ENCODE results near the gene ZMYND8. TPM values are rescaled to one million over a fixed set of nuclear protein-coding genes. Genes with fewer than 3 reads are reported as not detected.
A peak's percentile ranks its signal among the peaks of the same experiment; 100 is the strongest.

The ZMYND8 gene
- total and polyA plus RNA-seq, 2 of the 4 experiments (the other 2 are of a cell fraction): 24.0 to 28.2 TPM

GRCh38 chr20:47338131-47338628 is 18.3 kb downstream of the ZMYND8 start:
- no TSS peak for BruUV-seq (replicated peaks)
- Histone ChIP-seq H4K8ac (ENCODE audit: low read depth in 2 of 2, low read length in 2 of 2) (no peak overlapping the region), H4K91ac (ENCODE audit: insufficient read depth, low read depth, low read length) (no peak overlapping the region), H3K14ac (replicated peaks; ENCODE audit: low read depth, low read length) (no peak overlapping the region), H3K4me1 (ENCODE audit: control insufficient read depth, insufficient read depth, low read length) (peaks cover 13% of the 10 kb centered on the region; the same call in 1 of the 2 replicates), H3K9me3 (ENCODE audit: control insufficient read depth, insufficient read depth, low read length) (no peaks in the 10 kb centered on the region), H2AFZ (replicated peaks; ENCODE audit: low read length, poor library complexity) (no peak overlapping the region), H2BK120ac (ENCODE audit: low read depth, low read length) (no peak overlapping the region), H3K36me3 (ENCODE audit: control insufficient read depth, insufficient read depth, low read length) (peaks cover 11% of the 10 kb centered on the region), H3K4me3 (ENCODE audit: insufficient read depth, low read depth, low read length) (no peak overlapping the region), H3K4me2 (ENCODE audit: low read depth, low read length) (no peak overlapping the region), H3K9ac (ENCODE audit: low read depth, low read length) (no peak overlapping the region), H3K9me1 (ENCODE audit: insufficient read depth, low read length) (peaks cover 5% of the 10 kb centered on the region), H2BK5ac (ENCODE audit: low read depth, low read length, poor library complexity, severe bottlenecking) (no peak overlapping the region), H3K27me3 (ENCODE audit: control insufficient read depth, insufficient read depth, low read length) (no peaks in the 10 kb centered on the region), H2BK20ac (ENCODE audit: low read depth, low read length) (peak overlapping the region; percentile 30; the same call in 1 of the 2 replicates), H3K4ac (ENCODE audit: low read depth, low read length) (peak overlapping the region; percentile 23; the same call in 1 of the 2 replicates), H4K20me1 (ENCODE audit: insufficient read depth, low read length) (no peaks in the 10 kb centered on the region), H3K79me1 (ENCODE audit: low read depth in 1 of 2, low read length in 2 of 2) (peaks cover 33 to 77% of the 10 kb centered on the region in 2 experiments), H3K23ac (ENCODE audit: low read depth, low read length) (no peak overlapping the region), H3K56ac (ENCODE audit: extremely low read depth, insufficient read depth, low read length) (no peak overlapping the region), H3K27ac (ENCODE audit: insufficient read depth, low read length) (no peak overlapping the region), H3K18ac (ENCODE audit: low read depth, low read length) (no peak overlapping the region), H4K5ac (ENCODE audit: low read depth, low read length) (peak overlapping the region; percentile 30; the same call in 1 of the 2 replicates), H2AK5ac (ENCODE audit: low read depth, low read length) (peak overlapping the region; percentile 60; the same call in 1 of the 2 replicates), H2AK9ac (replicated peaks; ENCODE audit: low read depth, low read length, poor library complexity) (no peak overlapping the region), H2BK15ac (ENCODE audit: low read depth, low read length) (0 out of 3 replicates have a peak overlapping the region, but pooled peaks have one; percentile 23)
- ChIA-PET POLR2A (ENCODE audit: unreplicated experiment) (no interaction called here), CTCF (no interaction called here)
- dilution Hi-C loops (cut with HindIII; ENCODE audit: low sequenced_read_pairs, unreplicated experiment) (no loop called here), in situ Hi-C loops (cut with MboI; ENCODE audit: low sequenced_read_pairs) (no loop called here), intact Hi-C loops (cut with micrococcal nuclease) (no loop called here)
- WGBS, 2 experiments (ENCODE audit: extremely low coverage in 2 of 2, insufficient read length in 1 of 2): 97% methylated on average over 5 of the region's 11 CpGs; no CpG with 5 or more reads in 1 of the 2 experiments
- TF ChIP-seq POLR2A (IDR thresholded peaks at IDR 0.05; ENCODE audit: low read depth, low read length): no peak
- TF ChIP-seq, protein P1, sequence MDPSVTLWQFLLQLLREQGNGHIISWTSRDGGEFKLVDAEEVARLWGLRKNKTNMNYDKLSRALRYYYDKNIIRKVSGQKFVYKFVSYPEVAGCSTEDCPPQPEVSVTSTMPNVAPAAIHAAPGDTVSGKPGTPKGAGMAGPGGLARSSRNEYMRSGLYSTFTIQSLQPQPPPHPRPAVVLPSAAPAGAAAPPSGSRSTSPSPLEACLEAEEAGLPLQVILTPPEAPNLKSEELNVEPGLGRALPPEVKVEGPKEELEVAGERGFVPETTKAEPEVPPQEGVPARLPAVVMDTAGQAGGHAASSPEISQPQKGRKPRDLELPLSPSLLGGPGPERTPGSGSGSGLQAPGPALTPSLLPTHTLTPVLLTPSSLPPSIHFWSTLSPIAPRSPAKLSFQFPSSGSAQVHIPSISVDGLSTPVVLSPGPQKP (IDR thresholded peaks at IDR 0.05; ENCODE audit: borderline replicate concordance, low read depth, low read length): no peak
- no peak for TF ChIP-seq RCOR1 (IDR thresholded peaks at IDR 0.05; ENCODE audit: insufficient replicate concordance, low read length)
- no peak for TF ChIP-seq SMC3 (IDR thresholded peaks at IDR 0.05; ENCODE audit: low read depth, low read length)
- no peak for TF ChIP-seq FOS (IDR thresholded peaks at IDR 0.05; ENCODE audit: low read depth, low read length)
- TF ChIP-seq BHLHE40 (IDR thresholded peaks at IDR 0.05; ENCODE audit: low read depth, low read length): no peak
- no peak for TF ChIP-seq RFX5 (IDR thresholded peaks at IDR 0.05; ENCODE audit: low read depth, low read length)
- no peak for TF ChIP-seq MXI1 (IDR thresholded peaks at IDR 0.05; ENCODE audit: borderline replicate concordance, low read depth, low read length)
- no peak for TF ChIP-seq CHD1 (IDR thresholded peaks at IDR 0.05; ENCODE audit: low read depth, low read length)
- TF ChIP-seq RAD21 (IDR thresholded peaks at IDR 0.05; ENCODE audit: low read length): no peak
- TF ChIP-seq MAZ (IDR thresholded peaks at IDR 0.05; ENCODE audit: borderline replicate concordance, low read depth, low read length): no peak
- TF ChIP-seq, protein P2, sequence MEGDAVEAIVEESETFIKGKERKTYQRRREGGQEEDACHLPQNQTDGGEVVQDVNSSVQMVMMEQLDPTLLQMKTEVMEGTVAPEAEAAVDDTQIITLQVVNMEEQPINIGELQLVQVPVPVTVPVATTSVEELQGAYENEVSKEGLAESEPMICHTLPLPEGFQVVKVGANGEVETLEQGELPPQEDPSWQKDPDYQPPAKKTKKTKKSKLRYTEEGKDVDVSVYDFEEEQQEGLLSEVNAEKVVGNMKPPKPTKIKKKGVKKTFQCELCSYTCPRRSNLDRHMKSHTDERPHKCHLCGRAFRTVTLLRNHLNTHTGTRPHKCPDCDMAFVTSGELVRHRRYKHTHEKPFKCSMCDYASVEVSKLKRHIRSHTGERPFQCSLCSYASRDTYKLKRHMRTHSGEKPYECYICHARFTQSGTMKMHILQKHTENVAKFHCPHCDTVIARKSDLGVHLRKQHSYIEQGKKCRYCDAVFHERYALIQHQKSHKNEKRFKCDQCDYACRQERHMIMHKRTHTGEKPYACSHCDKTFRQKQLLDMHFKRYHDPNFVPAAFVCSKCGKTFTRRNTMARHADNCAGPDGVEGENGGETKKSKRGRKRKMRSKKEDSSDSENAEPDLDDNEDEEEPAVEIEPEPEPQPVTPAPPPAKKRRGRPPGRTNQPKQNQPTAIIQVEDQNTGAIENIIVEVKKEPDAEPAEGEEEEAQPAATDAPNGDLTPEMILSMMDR (conservative IDR thresholded peaks at IDR 0.05; ENCODE audit: low read depth, low read length): no peak
- no peak for DNase-seq
- ATAC-seq (ENCODE audit: low read depth): no peak

All from IMR-90 (cell line).